Neuron (in vitro differentiated cells): ENCODE measurements around the gene LGI2.
"Not testable (repeated sequence)": the region's sequence is repeated elsewhere in the genome, so short reads cannot be mapped to it uniquely, and the experiment has no call there.

Experiments used
- H2AFZ ChIP-seq: one replicate; pipeline ENCODE4 v1.6.1; 2013; ENCODE audit warnings: low read depth, mild to moderate bottlenecking, inconsistent platforms, low read length, moderate library complexity
- H3K27me3 ChIP-seq: one replicate; pipeline ENCODE4 v1.6.1; 2013; ENCODE audit warnings: low read length; ENCODE audit not compliant: insufficient read depth
- H3K36me3 ChIP-seq: one replicate; pipeline ENCODE4 v1.6.1; 2013; ENCODE audit warnings: low read length; ENCODE audit not compliant: insufficient read depth
- H3K4me1 ChIP-seq: one replicate; pipeline ENCODE4 v1.6.1; 2013; ENCODE audit warnings: low read length; ENCODE audit not compliant: insufficient read depth
- H3K4me3 ChIP-seq: 2 replicates; pipeline ENCODE4 v1.5.1; 2013; ENCODE audit warnings: mild to moderate bottlenecking, low read length, moderate library complexity
- H3K9me3 ChIP-seq: one replicate; pipeline ENCODE4 v1.6.1; 2013; ENCODE audit warnings: low read length

The LGI2 gene

GRCh38 chr4:25062098-25062497, 31.4 kb upstream of the LGI2 start:
- H3K36me3 ChIP-seq: no peaks in the 10 kb centered on the region
- peaks cover 6% of the 10 kb centered on the region for H3K4me1 ChIP-seq

GRCh38 chr4:25061602-25062001, 30.9 kb upstream of the LGI2 start:
- peaks cover 6% of the 10 kb centered on the region for H3K4me1 ChIP-seq
- no peaks in the 10 kb centered on the region for H3K36me3 ChIP-seq
- no peak overlapping the region for H2AFZ ChIP-seq
- H3K4me3 ChIP-seq: no peak overlapping the region
- H3K9me3 ChIP-seq: no peaks in the 10 kb centered on the region
- H3K27me3 ChIP-seq: no peaks in the 10 kb centered on the region

More at GRCh38 chr4:25062098-25062497, 31.4 kb upstream of the LGI2 start:
- H3K9me3 ChIP-seq: no peaks in the 10 kb centered on the region
- H3K27me3 ChIP-seq: no peaks in the 10 kb centered on the region
- H2AFZ ChIP-seq: no peak overlapping the region
- no peak overlapping the region for H3K4me3 ChIP-seq

- Histone ChIP-seq H3K27me3 (no peaks in the 10 kb centered on the region), H3K4me1 (peaks cover 6% of the 10 kb centered on the region), H3K9me3 (no peaks in the 10 kb centered on the region), H3K36me3 (no peaks in the 10 kb centered on the region), H2AFZ (no peak overlapping the region), H3K4me3 (no peak overlapping the region)
These were observed 30.2 kb upstream of the LGI2 start for GRCh38 chr4:25060963-25061340.

GRCh38 chr4:25060241-25060962, 29.7 kb upstream of the LGI2 start:
- H3K9me3 ChIP-seq: no peaks in the 10 kb centered on the region
- peaks cover 2% of the 10 kb centered on the region for H3K4me1 ChIP-seq
- no peaks in the 10 kb centered on the region for H3K36me3 ChIP-seq
- H3K4me3 ChIP-seq: no peak overlapping the region
- H3K27me3 ChIP-seq: no peaks in the 10 kb centered on the region
- no peak overlapping the region for H2AFZ ChIP-seq

GRCh38 chr4:25059791-25060190, 29.0 kb upstream of the LGI2 start:
- H3K9me3 ChIP-seq: no peaks in the 10 kb centered on the region
- no peak overlapping the region for H2AFZ ChIP-seq
- H3K36me3 ChIP-seq: no peaks in the 10 kb centered on the region
- H3K27me3 ChIP-seq: no peaks in the 10 kb centered on the region
- H3K4me3 ChIP-seq: no peak overlapping the region
- no peaks in the 10 kb centered on the region for H3K4me1 ChIP-seq

GRCh38 chr4:25058796-25059195, 28.1 kb upstream of the LGI2 start:
- Histone ChIP-seq H3K4me1 (no peaks in the 10 kb centered on the region), H3K36me3 (no peaks in the 10 kb centered on the region), H2AFZ (no peak overlapping the region), H3K4me3 (no peak overlapping the region), H3K27me3 (no peaks in the 10 kb centered on the region), H3K9me3 (no peaks in the 10 kb centered on the region)

- H2AFZ ChIP-seq: no peak overlapping the region
- no peak overlapping the region for H3K4me3 ChIP-seq
- H3K9me3 ChIP-seq: no peaks in the 10 kb centered on the region
- H3K27me3 ChIP-seq: no peaks in the 10 kb centered on the region
- H3K36me3 ChIP-seq: no peaks in the 10 kb centered on the region
- H3K4me1 ChIP-seq: no peaks in the 10 kb centered on the region
These were observed 26.6 kb upstream of the LGI2 start for GRCh38 chr4:25057299-25057698.

GRCh38 chr4:25052037-25052436, 21.3 kb upstream of the LGI2 start:
- H3K4me1 ChIP-seq, H3K27me3 ChIP-seq, H3K4me3 ChIP-seq, H3K36me3 ChIP-seq, H2AFZ ChIP-seq, H3K9me3 ChIP-seq: not testable (repeated sequence)

- H3K9me3 ChIP-seq: peaks cover 3% of the 10 kb centered on the region
- no peaks in the 10 kb centered on the region for H3K36me3 ChIP-seq
- H3K4me1 ChIP-seq: no peaks in the 10 kb centered on the region
- no peaks in the 10 kb centered on the region for H3K27me3 ChIP-seq
- no peak overlapping the region for H2AFZ ChIP-seq
- H3K4me3 ChIP-seq: no peak overlapping the region
These were observed 20.8 kb upstream of the LGI2 start for GRCh38 chr4:25051534-25051933.

- no peaks in the 10 kb centered on the region for H3K36me3 ChIP-seq
- no peak overlapping the region for H2AFZ ChIP-seq
- H3K4me1 ChIP-seq: no peaks in the 10 kb centered on the region
- no peak overlapping the region for H3K4me3 ChIP-seq
- H3K9me3 ChIP-seq: peaks cover 3% of the 10 kb centered on the region
- no peaks in the 10 kb centered on the region for H3K27me3 ChIP-seq
These were observed 19.8 kb upstream of the LGI2 start for GRCh38 chr4:25050370-25051078.

GRCh38 chr4:25043548-25043947, 12.8 kb upstream of the LGI2 start:
- Histone ChIP-seq H3K27me3 (peaks cover 8% of the 10 kb centered on the region), H3K4me1 (no peaks in the 10 kb centered on the region), H3K36me3 (no peaks in the 10 kb centered on the region), H3K4me3 (no peak overlapping the region), H2AFZ (no peak overlapping the region), H3K9me3 (no peaks in the 10 kb centered on the region)

- Histone ChIP-seq H2AFZ (no peak overlapping the region), H3K27me3 (peaks cover 15% of the 10 kb centered on the region), H3K9me3 (no peaks in the 10 kb centered on the region), H3K4me3 (no peak overlapping the region), H3K4me1 (peaks cover 20% of the 10 kb centered on the region), H3K36me3 (no peaks in the 10 kb centered on the region)
These were observed 2.8 kb upstream of the LGI2 start for GRCh38 chr4:25033526-25033925.

GRCh38 chr4:25032126-25032525, 1.4 kb upstream of the LGI2 start:
- H3K36me3 ChIP-seq: no peaks in the 10 kb centered on the region
- no peak overlapping the region for H3K4me3 ChIP-seq
- peaks cover 12% of the 10 kb centered on the region for H3K27me3 ChIP-seq
- H2AFZ ChIP-seq: no peak overlapping the region
- no peaks in the 10 kb centered on the region for H3K9me3 ChIP-seq
- peaks cover 24% of the 10 kb centered on the region for H3K4me1 ChIP-seq
